Nephron (organoid): Measurements from ENCODE around the gene METTL9.
A peak's percentile ranks its signal among the peaks of the same experiment; 100 is the strongest.
"Not testable (repeated sequence)": the region's sequence is repeated elsewhere in the genome, so short reads cannot be mapped to it uniquely, and the experiment has no call there.

Source experiments
- H3K27ac Mint-ChIP-seq, 3 experiments: 2 replicates each; pipeline ENCODE4 v1.8.0; 2020; ENCODE audit warnings: mixed read lengths in 3 of 3, mild to moderate bottlenecking in 2 of 3, moderate library complexity in 1 of 3
- H3K27me3 Mint-ChIP-seq: 2 replicates; pipeline ENCODE4 v1.8.0; 2021; ENCODE audit warnings: low read depth, mild to moderate bottlenecking, moderate library complexity, mixed read lengths
- H3K36me3 Mint-ChIP-seq: 2 replicates; pipeline ENCODE4 v1.8.0; 2020; ENCODE audit warnings: low read depth, mixed read lengths
- H3K4me1 Mint-ChIP-seq: 2 replicates; pipeline ENCODE4 v1.8.0; 2020; ENCODE audit warnings: mixed read lengths
- H3K4me3 Mint-ChIP-seq, 3 experiments: 2 replicates each; pipeline ENCODE4 v1.8.0; 2020; ENCODE audit warnings: mild to moderate bottlenecking in 3 of 3, mixed read lengths in 3 of 3, moderate library complexity in 2 of 3
- H3K9me3 Mint-ChIP-seq: 2 replicates; pipeline ENCODE4 v1.8.0; 2020; ENCODE audit warnings: mixed read lengths
- TF ChIP-seq, protein P1 (sequence below), 3 experiments: fragments of 200-600 bp; sonication (generic); IDR thresholded peaks; one replicate each; pipeline ENCODE4 v1.5.0; 2021; ENCODE audit warnings: antibody characterized with exemption in 3 of 3; ENCODE audit not compliant: unreplicated experiment in 3 of 3

The METTL9 gene

DNA sequence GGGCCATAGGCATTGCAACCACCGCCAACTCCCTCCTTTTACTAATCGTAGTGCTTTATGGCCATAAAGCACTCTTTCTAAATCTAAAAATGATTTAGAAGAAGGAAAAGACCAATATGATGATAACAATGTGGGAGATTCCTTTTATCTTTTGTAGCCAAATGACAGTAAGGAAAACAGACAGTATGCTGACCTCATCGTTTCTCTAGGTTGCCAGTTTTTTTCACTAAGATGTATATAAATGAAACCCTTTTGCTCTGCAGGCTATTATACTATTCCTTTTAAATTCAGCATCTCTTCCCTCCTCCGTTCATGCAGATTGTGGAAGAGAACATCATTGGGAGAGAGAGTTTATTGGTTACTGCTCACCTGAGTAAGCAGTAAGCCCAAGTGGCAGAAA, 89.7 kb downstream of the METTL9 start:
- Mint-ChIP-seq H3K4me1 (no peaks in the 10 kb centered on the region), H3K4me3 (no peak overlapping the region), H3K27me3 (peaks cover 6% of the 10 kb centered on the region), H3K9me3 (no peaks in the 10 kb centered on the region), H3K27ac (no peak overlapping the region), H3K36me3 (no peaks in the 10 kb centered on the region)
- TF ChIP-seq, protein P1, sequence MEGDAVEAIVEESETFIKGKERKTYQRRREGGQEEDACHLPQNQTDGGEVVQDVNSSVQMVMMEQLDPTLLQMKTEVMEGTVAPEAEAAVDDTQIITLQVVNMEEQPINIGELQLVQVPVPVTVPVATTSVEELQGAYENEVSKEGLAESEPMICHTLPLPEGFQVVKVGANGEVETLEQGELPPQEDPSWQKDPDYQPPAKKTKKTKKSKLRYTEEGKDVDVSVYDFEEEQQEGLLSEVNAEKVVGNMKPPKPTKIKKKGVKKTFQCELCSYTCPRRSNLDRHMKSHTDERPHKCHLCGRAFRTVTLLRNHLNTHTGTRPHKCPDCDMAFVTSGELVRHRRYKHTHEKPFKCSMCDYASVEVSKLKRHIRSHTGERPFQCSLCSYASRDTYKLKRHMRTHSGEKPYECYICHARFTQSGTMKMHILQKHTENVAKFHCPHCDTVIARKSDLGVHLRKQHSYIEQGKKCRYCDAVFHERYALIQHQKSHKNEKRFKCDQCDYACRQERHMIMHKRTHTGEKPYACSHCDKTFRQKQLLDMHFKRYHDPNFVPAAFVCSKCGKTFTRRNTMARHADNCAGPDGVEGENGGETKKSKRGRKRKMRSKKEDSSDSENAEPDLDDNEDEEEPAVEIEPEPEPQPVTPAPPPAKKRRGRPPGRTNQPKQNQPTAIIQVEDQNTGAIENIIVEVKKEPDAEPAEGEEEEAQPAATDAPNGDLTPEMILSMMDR (IDR thresholded peaks at IDR 0.05; ENCODE audit: unreplicated experiment in 3 of 3) = no peak

DNA sequence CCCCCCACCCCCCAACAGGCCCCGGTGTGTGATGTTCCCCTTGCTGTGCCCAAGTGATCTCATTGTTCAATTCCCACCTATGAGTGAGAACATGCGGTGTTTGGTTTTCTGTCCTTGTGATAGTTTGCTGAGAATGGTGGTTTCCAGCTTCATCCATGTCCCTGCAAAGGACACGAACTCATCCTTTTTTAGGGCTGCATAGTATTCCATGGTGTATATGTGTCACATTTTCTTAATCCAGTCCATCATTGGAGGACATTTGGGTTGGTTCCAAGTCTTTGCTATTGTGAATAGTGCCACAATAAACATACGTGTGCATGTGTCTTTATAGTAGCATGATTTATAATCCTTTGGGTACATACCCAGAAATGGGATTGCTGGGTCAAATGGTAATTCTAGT, 91.6 kb downstream of the METTL9 start:
- not testable (repeated sequence) for H3K27me3 Mint-ChIP-seq, H3K4me3 Mint-ChIP-seq, H3K36me3 Mint-ChIP-seq, H3K4me1 Mint-ChIP-seq, H3K27ac Mint-ChIP-seq, H3K9me3 Mint-ChIP-seq

GRCh38 chr16:21694609-21695008, 95.2 kb downstream of the METTL9 start:
- Mint-ChIP-seq H3K4me1 (no peaks in the 10 kb centered on the region), H3K9me3 (no peaks in the 10 kb centered on the region), H3K27ac (no peak overlapping the region), H3K36me3 (no peaks in the 10 kb centered on the region), H3K4me3 (no peak overlapping the region), H3K27me3 (peaks cover 6% of the 10 kb centered on the region)
- TF ChIP-seq, protein P1 (IDR thresholded peaks at IDR 0.05; ENCODE audit: unreplicated experiment in 3 of 3) = no peak

DNA sequence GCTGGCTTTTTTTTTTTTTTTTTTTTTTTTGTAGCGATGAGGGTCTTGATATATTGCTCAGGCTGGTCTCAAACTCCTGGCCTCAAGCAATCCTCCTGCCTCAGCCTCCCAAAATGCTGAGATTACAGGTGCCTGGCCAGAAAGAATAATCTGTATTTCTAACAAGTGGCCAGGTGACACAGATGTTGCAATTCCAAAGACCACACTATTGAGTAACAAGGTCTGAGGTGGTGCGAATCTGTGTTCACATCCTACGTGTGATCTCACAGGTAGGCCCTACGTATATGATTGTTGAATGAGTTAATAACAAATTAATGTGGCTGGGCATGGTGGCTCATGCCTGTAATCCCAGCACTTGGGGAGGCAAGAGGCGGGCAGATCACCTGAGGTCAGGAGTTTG, 97.7 kb downstream of the METTL9 start:
- Mint-ChIP-seq H3K36me3 (no peaks in the 10 kb centered on the region), H3K27me3 (peaks cover 6% of the 10 kb centered on the region), H3K27ac (no peak overlapping the region), H3K4me3 (no peak overlapping the region), H3K4me1 (no peaks in the 10 kb centered on the region), H3K9me3 (no peaks in the 10 kb centered on the region)
- TF ChIP-seq, protein P1 (IDR thresholded peaks at IDR 0.05; ENCODE audit: unreplicated experiment in 3 of 3) = no peak

DNA sequence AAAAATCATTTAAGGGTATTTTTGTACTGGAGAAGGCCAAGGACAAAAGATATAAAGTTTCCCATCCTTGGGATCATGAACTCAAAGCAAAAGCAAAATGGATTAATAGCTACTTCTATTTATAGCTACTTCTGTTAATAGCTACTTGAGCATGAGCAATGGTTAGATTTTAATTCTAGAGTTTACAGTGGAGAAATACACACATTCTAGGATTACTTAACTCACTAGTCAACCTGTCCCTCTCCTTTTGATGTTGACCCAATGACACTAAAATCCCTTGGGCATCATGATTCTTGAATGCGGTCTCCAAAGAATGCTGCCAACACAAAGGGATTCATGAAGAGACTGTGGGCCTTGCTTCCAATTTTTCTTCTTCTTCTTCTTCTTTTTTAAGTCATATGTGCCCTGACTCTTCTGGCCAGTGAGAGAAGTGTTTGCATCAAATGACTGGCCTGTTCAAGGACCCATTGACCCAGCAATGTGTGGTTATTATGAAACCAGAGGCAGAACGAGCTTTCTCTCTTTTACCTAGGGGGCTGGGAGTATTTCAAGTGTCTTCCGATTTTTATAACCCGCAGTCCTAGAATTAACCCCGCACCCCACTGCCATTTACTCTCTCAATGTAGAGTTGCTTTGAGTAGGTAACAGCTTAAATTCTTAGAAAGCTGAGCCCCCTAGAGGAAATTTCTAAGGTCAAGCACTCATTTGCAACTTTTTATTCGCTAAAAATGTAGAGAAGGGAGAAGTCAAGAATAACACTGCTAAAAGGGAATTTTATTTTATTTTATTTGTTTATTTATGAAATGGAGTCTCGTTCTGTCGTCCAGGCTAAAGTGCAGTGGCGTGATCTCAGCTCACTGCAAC, 99.0 kb downstream of the METTL9 start:
- Mint-ChIP-seq H3K36me3 (no peaks in the 10 kb centered on the region), H3K4me3 (no peak overlapping the region), H3K27me3 (peaks cover 6% of the 10 kb centered on the region), H3K9me3 (no peaks in the 10 kb centered on the region), H3K27ac (peak overlapping the region in 1 of 3 experiments; percentile 26), H3K4me1 (no peaks in the 10 kb centered on the region)
- TF ChIP-seq, protein P1 (IDR thresholded peaks at IDR 0.05; ENCODE audit: unreplicated experiment in 3 of 3) = no peak

GRCh38 chr16:21701271-21701670, 101.9 kb downstream of the METTL9 start:
- no peaks in the 10 kb centered on the region for H3K4me1 Mint-ChIP-seq
- peaks cover 3% of the 10 kb centered on the region for H3K27me3 Mint-ChIP-seq
- no peak overlapping the region for H3K27ac Mint-ChIP-seq

More at GRCh38 chr16:21701271-21701670, 101.9 kb downstream of the METTL9 start:
- Mint-ChIP-seq H3K9me3 (no peaks in the 10 kb centered on the region), H3K4me3 (no peak overlapping the region), H3K36me3 (no peaks in the 10 kb centered on the region)
- TF ChIP-seq, protein P1 (IDR thresholded peaks at IDR 0.05; ENCODE audit: unreplicated experiment in 3 of 3) = no peak
